ENCODE data around the gene TRAPPC10. TPM values are rescaled to one million over a fixed set of nuclear protein-coding genes. Genes with fewer than 3 reads are reported as not detected.

The TRAPPC10 gene
- total RNA-seq, 1 experiment from 2014 or later: 32.9 TPM

- H3K4me1 ChIP-seq (ENCODE audit: insufficient read depth, low read length): no peaks in the 10 kb centered on the region; the same call in 1 of the 2 replicates
- no peaks in the 10 kb centered on the region for H3K9me3 ChIP-seq (ENCODE audit: control insufficient read depth, low read depth, low read length)
- Mint-ChIP-seq H3K4me1 (peaks cover 20 to 24% of the 10 kb centered on the region in 2 experiments), H3K27me3 (ENCODE audit: low read depth) (no peaks in the 10 kb centered on the region), H3K27ac (no peak overlapping the region), H3K4me3 (no peak overlapping the region), H3K36me3 (ENCODE audit: insufficient read depth in 1 of 3, low read depth in 3 of 3) (no peaks in the 10 kb centered on the region), H3K9me3 (no peaks in the 10 kb centered on the region)
- no peaks in the 10 kb centered on the region for H4K20me1 ChIP-seq (ENCODE audit: control insufficient read depth, insufficient read depth, insufficient read length)
- peaks cover 3% of the 10 kb centered on the region for H3K23me2 ChIP-seq (ENCODE audit: insufficient read length, low read depth, low read length, poor library complexity, severe bottlenecking)
- no peak overlapping the region for H2AK5ac ChIP-seq (ENCODE audit: insufficient read length, low read length)
- no peak overlapping the region for H3K23ac ChIP-seq (ENCODE audit: insufficient read length, low read depth, low read length)
- WGBS (ENCODE audit: extremely low coverage, insufficient read length, low lambda C conversion rate): no CpG with 5 or more reads among the region's 25 CpGs
- no peak overlapping the region for H2BK20ac ChIP-seq (ENCODE audit: low read depth, low read length, poor library complexity, severe bottlenecking)
- no peak overlapping the region for H2BK5ac ChIP-seq (ENCODE audit: insufficient read length, low read length)
- no peaks in the 10 kb centered on the region for H3K79me2 ChIP-seq (ENCODE audit: insufficient read depth, low read length)
- no peak overlapping the region for H3T11ph ChIP-seq (ENCODE audit: low read length)
- H3K14ac ChIP-seq (ENCODE audit: insufficient read depth, low read length): no peak overlapping the region
- H3K27ac ChIP-seq (ENCODE audit: insufficient read length, low read depth, low read length): no peak overlapping the region
- H4K5ac ChIP-seq (ENCODE audit: insufficient read length, low read depth, low read length): no peak overlapping the region
- no peak overlapping the region for H3K56ac ChIP-seq (ENCODE audit: insufficient read length, low read depth, low read length)
- no peak overlapping the region for H3K18ac ChIP-seq (ENCODE audit: insufficient read length, low read depth, low read length)
- H3K4ac ChIP-seq (ENCODE audit: low read depth, low read length): no peak overlapping the region
- H3K9ac ChIP-seq (ENCODE audit: extremely low read depth, insufficient read length, low read length): no peak overlapping the region
- no peak overlapping the region for H4K8ac ChIP-seq (replicated peaks; ENCODE audit: insufficient read length, low read depth, low read length)
- no peak for DNase-seq
- TF ChIP-seq, protein P1, sequence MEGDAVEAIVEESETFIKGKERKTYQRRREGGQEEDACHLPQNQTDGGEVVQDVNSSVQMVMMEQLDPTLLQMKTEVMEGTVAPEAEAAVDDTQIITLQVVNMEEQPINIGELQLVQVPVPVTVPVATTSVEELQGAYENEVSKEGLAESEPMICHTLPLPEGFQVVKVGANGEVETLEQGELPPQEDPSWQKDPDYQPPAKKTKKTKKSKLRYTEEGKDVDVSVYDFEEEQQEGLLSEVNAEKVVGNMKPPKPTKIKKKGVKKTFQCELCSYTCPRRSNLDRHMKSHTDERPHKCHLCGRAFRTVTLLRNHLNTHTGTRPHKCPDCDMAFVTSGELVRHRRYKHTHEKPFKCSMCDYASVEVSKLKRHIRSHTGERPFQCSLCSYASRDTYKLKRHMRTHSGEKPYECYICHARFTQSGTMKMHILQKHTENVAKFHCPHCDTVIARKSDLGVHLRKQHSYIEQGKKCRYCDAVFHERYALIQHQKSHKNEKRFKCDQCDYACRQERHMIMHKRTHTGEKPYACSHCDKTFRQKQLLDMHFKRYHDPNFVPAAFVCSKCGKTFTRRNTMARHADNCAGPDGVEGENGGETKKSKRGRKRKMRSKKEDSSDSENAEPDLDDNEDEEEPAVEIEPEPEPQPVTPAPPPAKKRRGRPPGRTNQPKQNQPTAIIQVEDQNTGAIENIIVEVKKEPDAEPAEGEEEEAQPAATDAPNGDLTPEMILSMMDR (conservative IDR thresholded peaks at IDR 0.05): no peak
- no peaks in the 10 kb centered on the region for H3K79me1 ChIP-seq (ENCODE audit: insufficient read depth, low read depth, low read length, poor library complexity, severe bottlenecking)
- no peak overlapping the region for H2AFZ ChIP-seq (ENCODE audit: low read length)
- H2BK15ac ChIP-seq (ENCODE audit: low read depth, low read length): no peak overlapping the region
- no peaks in the 10 kb centered on the region for H3K27me3 ChIP-seq (ENCODE audit: insufficient read depth, low read length)
- H3K4me2 ChIP-seq (ENCODE audit: insufficient read depth, insufficient read length, low read length): no peak overlapping the region
- H4K91ac ChIP-seq (ENCODE audit: insufficient read length, low read depth, low read length): no peak overlapping the region
- no peak overlapping the region for H2BK120ac ChIP-seq (ENCODE audit: low read depth, low read length, poor library complexity, severe bottlenecking)
- no peak overlapping the region for H2BK12ac ChIP-seq (ENCODE audit: insufficient read length, low read depth, low read length)
Observed at GRCh38 chr21:43983860-43984420, 28.2 kb upstream of the TRAPPC10 start.

Data from H9 (cell line).